GM23338 (cell line): ENCODE data around the gene ADAP1. TPM values are rescaled to one million over a fixed set of nuclear protein-coding genes. Genes with fewer than 3 reads are reported as not detected.

ENCODE experiments used
- ATAC-seq: fragments of 200-7000 bp; cut with Tn5 transposase; 3 replicates; pipeline ENCODE4 v1.9.1; 2020
- DNase-seq: peaks from one replicate; pipeline ENCODE4 v3.0.0-alpha.2; 2015; ENCODE audit warnings: low spot score
- H2AFZ ChIP-seq: fragments of 200-600 bp; sonication (generic); 2 replicates; pipeline ENCODE4 v1.8.0; 2016; ENCODE audit warnings: antibody characterized with exemption, mild to moderate bottlenecking, moderate library complexity
- H3F3A ChIP-seq: fragments of 200-600 bp; sonication (generic); replicated peaks from 2 replicates; pipeline ENCODE4 v1.8.0; 2017; ENCODE audit warnings: antibody characterized with exemption, mixed run types, low read depth
- H3K27ac ChIP-seq: fragments of 200-600 bp; sonication (generic); 2 replicates; pipeline ENCODE4 v1.6.1; 2016; ENCODE audit warnings: low read depth
- H3K27me3 ChIP-seq: fragments of 200-600 bp; sonication (generic); 2 replicates; pipeline ENCODE4 v1.8.0; 2016; ENCODE audit warnings: mild to moderate bottlenecking, mixed run types, moderate library complexity; ENCODE audit not compliant: insufficient read depth
- H3K36me3 ChIP-seq: fragments of 200-600 bp; sonication (generic); 2 replicates; pipeline ENCODE4 v1.8.0; 2016; ENCODE audit warnings: mild to moderate bottlenecking; ENCODE audit not compliant: insufficient read depth
- H3K4me1 ChIP-seq: fragments of 200-600 bp; sonication (generic); 2 replicates; pipeline ENCODE4 v1.8.0; 2016; ENCODE audit warnings: mild to moderate bottlenecking, moderate library complexity; ENCODE audit not compliant: insufficient read depth
- H3K4me2 ChIP-seq: fragments of 200-600 bp; sonication (generic); 2 replicates; pipeline ENCODE4 v1.7.1; 2017; ENCODE audit warnings: mixed run types
- H3K4me3 ChIP-seq: fragments of 200-600 bp; sonication (generic); 2 replicates; pipeline ENCODE4 v1.6.1; 2016; ENCODE audit warnings: mixed run types
- H3K79me2 ChIP-seq: fragments of 200-600 bp; sonication (generic); replicated peaks from 2 replicates; pipeline ENCODE4 v1.8.0; 2017; ENCODE audit warnings: mild to moderate bottlenecking; ENCODE audit not compliant: insufficient read depth
- H3K9me2 ChIP-seq: fragments of 200-600 bp; sonication (generic); 2 replicates; pipeline ENCODE4 v1.8.0; 2017; ENCODE audit not compliant: insufficient read depth
- H4K20me1 ChIP-seq: fragments of 200-600 bp; sonication (generic); replicated peaks from 2 replicates; pipeline ENCODE4 v1.8.0; 2017; ENCODE audit warnings: mild to moderate bottlenecking; ENCODE audit not compliant: insufficient read depth
- H3K27ac Mint-ChIP-seq: 2 replicates; pipeline ENCODE4 v1.8.0; 2020; ENCODE audit warnings: inconsistent platforms, mild to moderate bottlenecking, moderate library complexity, mixed read lengths
- H3K27me3 Mint-ChIP-seq: 3 replicates; pipeline ENCODE4 v1.8.0; 2022; ENCODE audit warnings: low read depth, mild to moderate bottlenecking, moderate library complexity, mixed read lengths, inconsistent platforms; ENCODE audit not compliant: insufficient read depth, poor library complexity
- H3K36me3 Mint-ChIP-seq: 3 replicates; pipeline ENCODE4 v1.8.0; 2021; ENCODE audit warnings: low read depth, mild to moderate bottlenecking, inconsistent platforms, moderate library complexity, mixed read lengths
- H3K4me1 Mint-ChIP-seq: 3 replicates; pipeline ENCODE4 v1.8.0; 2020; ENCODE audit warnings: mild to moderate bottlenecking, inconsistent platforms, mixed read lengths
- H3K4me3 Mint-ChIP-seq: 3 replicates; pipeline ENCODE4 v1.8.0; 2021; ENCODE audit warnings: moderate library complexity, mild to moderate bottlenecking, inconsistent platforms, mixed read lengths
- H3K9me3 Mint-ChIP-seq: 3 replicates; pipeline ENCODE4 v1.8.0; 2020; ENCODE audit warnings: moderate library complexity, mild to moderate bottlenecking, inconsistent platforms, mixed read lengths
- EZH2phosphoT487 ChIP-seq: fragments of 200-600 bp; sonication (generic); IDR thresholded peaks from one replicate; pipeline ENCODE4 v1.8.1; 2018; ENCODE audit warnings: antibody characterized with exemption; ENCODE audit not compliant: unreplicated experiment
- POLR2AphosphoS5 ChIP-seq: IDR thresholded peaks from 2 replicates; pipeline ENCODE4 v1.6.1; 2016; ENCODE audit warnings: antibody characterized with exemption, low read depth
- ZNF331 ChIP-seq: fragments of 250-450 bp; sonication (Bioruptor Pico); IDR thresholded peaks from 2 replicates; pipeline ENCODE4 v1.5.0; 2020; ENCODE audit warnings: low read depth, mild to moderate bottlenecking, moderate library complexity
- polyA plus RNA-seq: library from polyadenylated mRNA; unstranded; fragments of >200 nt; fragmentation: Nextera tagmentation; extraction: Ambion mirVana; gene quantifications from 2 replicates; pipeline ENCODE4 v1.2.1, GENCODE V29; 2016
- total RNA-seq: library from RNA; depleted of rRNA; stranded (reverse); fragments of >200 nt; shearing (Covaris generic); gene quantifications from 2 replicates; pipeline ENCODE4 v1.2.3, GENCODE V29; 2014
- TF ChIP-seq, protein P1 (sequence below): fragments of 250-450 bp; sonication (Bioruptor Pico); IDR thresholded peaks from 2 replicates; pipeline ENCODE4 v1.5.0; 2020; ENCODE audit warnings: mild to moderate bottlenecking, moderate library complexity

ADAP1 gene
- total and polyA plus RNA-seq, 2 experiments from 2014 or later, result 2.2 to 9.6 TPM

DNA sequence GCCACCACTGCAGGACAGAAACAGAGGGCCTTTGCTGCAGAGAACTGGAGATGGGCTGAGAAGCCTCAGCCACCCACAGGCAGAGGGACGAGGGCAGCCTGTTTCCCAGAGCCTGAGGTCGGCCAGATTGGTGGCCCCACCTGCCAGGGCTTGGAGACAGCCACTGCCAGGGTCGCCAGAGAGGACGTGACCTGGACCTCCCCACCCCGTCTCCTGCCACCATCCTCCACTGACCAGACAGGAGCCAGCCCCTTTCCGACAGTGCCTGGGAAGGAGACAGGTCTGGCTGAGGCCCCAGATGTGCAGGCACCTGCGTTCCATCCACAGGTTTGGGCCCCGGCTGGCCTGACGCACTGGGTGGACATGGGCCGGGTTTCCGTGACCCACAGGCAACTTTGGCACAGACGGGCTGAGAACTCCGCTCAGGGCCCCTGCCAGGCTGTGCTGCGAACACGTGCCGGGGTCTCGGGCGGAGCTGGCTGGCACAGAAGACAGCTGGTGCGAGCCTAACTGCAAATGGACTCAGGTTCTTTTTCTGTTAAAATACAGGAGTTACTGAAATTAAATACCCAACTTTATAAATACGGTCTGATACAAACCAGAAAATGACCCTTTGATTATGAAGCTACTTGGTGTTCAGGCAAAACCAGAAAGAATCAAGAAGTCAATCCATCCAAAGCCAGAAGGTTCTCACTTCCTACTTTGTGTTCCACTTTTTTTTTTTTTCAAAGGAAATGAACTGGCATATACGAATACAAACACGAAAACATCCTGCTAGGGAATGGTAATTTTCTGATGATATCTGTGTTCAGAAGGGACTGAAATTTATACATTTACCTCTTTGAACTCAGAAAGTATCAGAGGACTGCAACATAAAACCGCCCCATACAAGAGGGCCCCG lies 14.0 kb upstream of the ADAP1 start:
- peaks cover 17% of the 10 kb centered on the region for H4K20me1 ChIP-seq

More for the DNA sequence above, 14.0 kb upstream of the ADAP1 start:
- no peak overlapping the region for H3K4me3 ChIP-seq
- DNase-seq, result no peak
- no peak overlapping the region for H2AFZ ChIP-seq
- no peak for ATAC-seq
- no peaks in the 10 kb centered on the region for H3K9me2 ChIP-seq
- no peak overlapping the region for H3K27ac ChIP-seq
- no peak overlapping the region for H3K4me3 Mint-ChIP-seq
- H3K27me3 ChIP-seq, result no peaks in the 10 kb centered on the region
- no peaks in the 10 kb centered on the region; the same call in 2 of the 3 replicates for H3K9me3 Mint-ChIP-seq
- peaks cover 9% of the 10 kb centered on the region for H3K27me3 Mint-ChIP-seq
- H3K4me1 Mint-ChIP-seq, result peaks cover 5% of the 10 kb centered on the region
- H3K79me2 ChIP-seq, result peaks cover 32% of the 10 kb centered on the region
- H3K4me2 ChIP-seq, result no peak overlapping the region
- no peak for TF ChIP-seq EZH2phosphoT487
- no peak for TF ChIP-seq ZNF331 (CRISPR knock-in tag)
- no peak for TF ChIP-seq POLR2AphosphoS5
- TF ChIP-seq, protein P1, sequence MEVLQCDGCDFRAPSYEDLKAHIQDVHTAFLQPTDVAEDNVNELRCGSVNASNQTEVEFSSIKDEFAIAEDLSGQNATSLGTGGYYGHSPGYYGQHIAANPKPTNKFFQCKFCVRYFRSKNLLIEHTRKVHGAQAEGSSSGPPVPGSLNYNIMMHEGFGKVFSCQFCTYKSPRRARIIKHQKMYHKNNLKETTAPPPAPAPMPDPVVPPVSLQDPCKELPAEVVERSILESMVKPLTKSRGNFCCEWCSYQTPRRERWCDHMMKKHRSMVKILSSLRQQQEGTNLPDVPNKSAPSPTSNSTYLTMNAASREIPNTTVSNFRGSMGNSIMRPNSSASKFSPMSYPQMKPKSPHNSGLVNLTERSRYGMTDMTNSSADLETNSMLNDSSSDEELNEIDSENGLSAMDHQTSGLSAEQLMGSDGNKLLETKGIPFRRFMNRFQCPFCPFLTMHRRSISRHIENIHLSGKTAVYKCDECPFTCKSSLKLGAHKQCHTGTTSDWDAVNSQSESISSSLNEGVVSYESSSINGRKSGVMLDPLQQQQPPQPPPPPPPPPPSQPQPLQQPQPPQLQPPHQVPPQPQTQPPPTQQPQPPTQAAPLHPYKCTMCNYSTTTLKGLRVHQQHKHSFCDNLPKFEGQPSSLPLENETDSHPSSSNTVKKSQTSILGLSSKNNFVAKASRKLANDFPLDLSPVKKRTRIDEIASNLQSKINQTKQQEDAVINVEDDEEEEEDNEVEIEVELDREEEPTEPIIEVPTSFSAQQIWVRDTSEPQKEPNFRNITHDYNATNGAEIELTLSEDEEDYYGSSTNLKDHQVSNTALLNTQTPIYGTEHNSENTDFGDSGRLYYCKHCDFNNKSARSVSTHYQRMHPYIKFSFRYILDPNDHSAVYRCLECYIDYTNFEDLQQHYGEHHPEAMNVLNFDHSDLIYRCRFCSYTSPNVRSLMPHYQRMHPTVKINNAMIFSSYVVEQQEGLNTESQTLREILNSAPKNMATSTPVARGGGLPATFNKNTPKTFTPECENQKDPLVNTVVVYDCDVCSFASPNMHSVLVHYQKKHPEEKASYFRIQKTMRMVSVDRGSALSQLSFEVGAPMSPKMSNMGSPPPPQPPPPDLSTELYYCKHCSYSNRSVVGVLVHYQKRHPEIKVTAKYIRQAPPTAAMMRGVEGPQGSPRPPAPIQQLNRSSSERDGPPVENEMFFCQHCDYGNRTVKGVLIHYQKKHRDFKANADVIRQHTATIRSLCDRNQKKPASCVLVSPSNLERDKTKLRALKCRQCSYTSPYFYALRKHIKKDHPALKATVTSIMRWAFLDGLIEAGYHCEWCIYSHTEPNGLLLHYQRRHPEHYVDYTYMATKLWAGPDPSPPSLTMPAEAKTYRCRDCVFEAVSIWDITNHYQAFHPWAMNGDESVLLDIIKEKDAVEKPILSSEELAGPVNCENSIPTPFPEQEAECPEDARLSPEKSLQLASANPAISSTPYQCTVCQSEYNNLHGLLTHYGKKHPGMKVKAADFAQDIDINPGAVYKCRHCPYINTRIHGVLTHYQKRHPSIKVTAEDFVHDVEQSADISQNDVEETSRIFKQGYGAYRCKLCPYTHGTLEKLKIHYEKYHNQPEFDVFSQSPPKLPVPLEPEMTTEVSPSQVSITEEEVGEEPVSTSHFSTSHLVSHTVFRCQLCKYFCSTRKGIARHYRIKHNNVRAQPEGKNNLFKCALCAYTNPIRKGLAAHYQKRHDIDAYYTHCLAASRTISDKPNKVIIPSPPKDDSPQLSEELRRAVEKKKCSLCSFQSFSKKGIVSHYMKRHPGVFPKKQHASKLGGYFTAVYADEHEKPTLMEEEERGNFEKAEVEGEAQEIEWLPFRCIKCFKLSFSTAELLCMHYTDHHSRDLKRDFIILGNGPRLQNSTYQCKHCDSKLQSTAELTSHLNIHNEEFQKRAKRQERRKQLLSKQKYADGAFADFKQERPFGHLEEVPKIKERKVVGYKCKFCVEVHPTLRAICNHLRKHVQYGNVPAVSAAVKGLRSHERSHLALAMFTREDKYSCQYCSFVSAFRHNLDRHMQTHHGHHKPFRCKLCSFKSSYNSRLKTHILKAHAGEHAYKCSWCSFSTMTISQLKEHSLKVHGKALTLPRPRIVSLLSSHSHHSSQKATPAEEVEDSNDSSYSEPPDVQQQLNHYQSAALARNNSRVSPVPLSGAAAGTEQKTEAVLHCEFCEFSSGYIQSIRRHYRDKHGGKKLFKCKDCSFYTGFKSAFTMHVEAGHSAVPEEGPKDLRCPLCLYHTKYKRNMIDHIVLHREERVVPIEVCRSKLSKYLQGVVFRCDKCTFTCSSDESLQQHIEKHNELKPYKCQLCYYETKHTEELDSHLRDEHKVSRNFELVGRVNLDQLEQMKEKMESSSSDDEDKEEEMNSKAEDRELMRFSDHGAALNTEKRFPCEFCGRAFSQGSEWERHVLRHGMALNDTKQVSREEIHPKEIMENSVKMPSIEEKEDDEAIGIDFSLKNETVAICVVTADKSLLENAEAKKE (CRISPR knock-in tag), result no peak
- peaks cover 18% of the 10 kb centered on the region for H3K36me3 ChIP-seq
- H3K36me3 Mint-ChIP-seq, result peaks cover 48% of the 10 kb centered on the region
- 0 out of 2 replicates have a peak, but pooled peaks cover under 1% of the 10 kb centered on the region for H3K4me1 ChIP-seq
- peaks cover 24% of the 10 kb centered on the region; the same call in 1 of the 2 replicates for H3F3A ChIP-seq
- no peak overlapping the region for H3K27ac Mint-ChIP-seq
